Endothelial cell (in vitro differentiated cells): ENCODE data around the gene SIGLECL1. TPM values are rescaled to one million over a fixed set of nuclear protein-coding genes. Genes with fewer than 3 reads are reported as not detected.
A peak's percentile ranks its signal among the peaks of the same experiment; 100 is the strongest.
"Not testable (repeated sequence)": the region's sequence is repeated elsewhere in the genome, so short reads cannot be mapped to it uniquely, and the experiment has no call there.

Experiments used
- DNase-seq: peaks from one replicate; pipeline ENCODE4 v3.0.0; 2021; ENCODE audit warnings: low spot score
- H3K27ac Mint-ChIP-seq: one replicate; pipeline ENCODE4 v1.8.0; 2021; ENCODE audit warnings: mixed read lengths, inconsistent platforms; ENCODE audit not compliant: unreplicated experiment
- H3K27me3 Mint-ChIP-seq: one replicate; pipeline ENCODE4 v1.8.0; 2021; ENCODE audit warnings: mild to moderate bottlenecking, moderate library complexity, mixed read lengths, inconsistent platforms; ENCODE audit not compliant: unreplicated experiment
- H3K36me3 Mint-ChIP-seq: one replicate; pipeline ENCODE4 v1.8.0; 2021; ENCODE audit warnings: mild to moderate bottlenecking, low read depth, mixed read lengths, inconsistent platforms; ENCODE audit not compliant: unreplicated experiment
- H3K4me1 Mint-ChIP-seq: one replicate; pipeline ENCODE4 v1.8.0; 2021; ENCODE audit warnings: mild to moderate bottlenecking, mixed read lengths, inconsistent platforms; ENCODE audit not compliant: unreplicated experiment
- H3K4me3 Mint-ChIP-seq: one replicate; pipeline ENCODE4 v1.8.0; 2021; ENCODE audit warnings: mild to moderate bottlenecking, mixed read lengths, inconsistent platforms; ENCODE audit not compliant: unreplicated experiment
- H3K9me3 Mint-ChIP-seq: one replicate; pipeline ENCODE4 v1.8.0; 2021; ENCODE audit warnings: mixed read lengths, inconsistent platforms; ENCODE audit not compliant: unreplicated experiment
- total RNA-seq: library from RNA; stranded (reverse); fragmentation: NEBNext Ultra II Directional; extraction: Animal tissue kit (Norgen Biotek cat#: 25700); gene quantifications from one replicate; pipeline ENCODE4 v1.2.1, GENCODE V29; 2021; ENCODE audit not compliant: unreplicated experiment
- TF ChIP-seq, protein P1 (sequence below): fragments of 200-600 bp; sonication (generic); IDR thresholded peaks from one replicate; pipeline ENCODE4 v1.5.0; 2021; ENCODE audit warnings: antibody characterized with exemption; ENCODE audit not compliant: unreplicated experiment

Gene SIGLECL1
- total RNA-seq, 1 donor from 2014 or later = 2.8 TPM

- TF ChIP-seq, protein P1, sequence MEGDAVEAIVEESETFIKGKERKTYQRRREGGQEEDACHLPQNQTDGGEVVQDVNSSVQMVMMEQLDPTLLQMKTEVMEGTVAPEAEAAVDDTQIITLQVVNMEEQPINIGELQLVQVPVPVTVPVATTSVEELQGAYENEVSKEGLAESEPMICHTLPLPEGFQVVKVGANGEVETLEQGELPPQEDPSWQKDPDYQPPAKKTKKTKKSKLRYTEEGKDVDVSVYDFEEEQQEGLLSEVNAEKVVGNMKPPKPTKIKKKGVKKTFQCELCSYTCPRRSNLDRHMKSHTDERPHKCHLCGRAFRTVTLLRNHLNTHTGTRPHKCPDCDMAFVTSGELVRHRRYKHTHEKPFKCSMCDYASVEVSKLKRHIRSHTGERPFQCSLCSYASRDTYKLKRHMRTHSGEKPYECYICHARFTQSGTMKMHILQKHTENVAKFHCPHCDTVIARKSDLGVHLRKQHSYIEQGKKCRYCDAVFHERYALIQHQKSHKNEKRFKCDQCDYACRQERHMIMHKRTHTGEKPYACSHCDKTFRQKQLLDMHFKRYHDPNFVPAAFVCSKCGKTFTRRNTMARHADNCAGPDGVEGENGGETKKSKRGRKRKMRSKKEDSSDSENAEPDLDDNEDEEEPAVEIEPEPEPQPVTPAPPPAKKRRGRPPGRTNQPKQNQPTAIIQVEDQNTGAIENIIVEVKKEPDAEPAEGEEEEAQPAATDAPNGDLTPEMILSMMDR = no peak
- no peak for DNase-seq
- H3K27ac Mint-ChIP-seq = no peak overlapping the region
- peaks cover 22% of the 10 kb centered on the region for H3K4me1 Mint-ChIP-seq
- H3K9me3 Mint-ChIP-seq = peaks cover 6% of the 10 kb centered on the region
- peaks cover under 1% of the 10 kb centered on the region for H3K36me3 Mint-ChIP-seq
- peaks cover 10% of the 10 kb centered on the region for H3K27me3 Mint-ChIP-seq
- H3K4me3 Mint-ChIP-seq = no peak overlapping the region
These were observed 40.6 kb upstream of the SIGLECL1 start for GRCh38 chr19:51210191-51210784.

DNA sequence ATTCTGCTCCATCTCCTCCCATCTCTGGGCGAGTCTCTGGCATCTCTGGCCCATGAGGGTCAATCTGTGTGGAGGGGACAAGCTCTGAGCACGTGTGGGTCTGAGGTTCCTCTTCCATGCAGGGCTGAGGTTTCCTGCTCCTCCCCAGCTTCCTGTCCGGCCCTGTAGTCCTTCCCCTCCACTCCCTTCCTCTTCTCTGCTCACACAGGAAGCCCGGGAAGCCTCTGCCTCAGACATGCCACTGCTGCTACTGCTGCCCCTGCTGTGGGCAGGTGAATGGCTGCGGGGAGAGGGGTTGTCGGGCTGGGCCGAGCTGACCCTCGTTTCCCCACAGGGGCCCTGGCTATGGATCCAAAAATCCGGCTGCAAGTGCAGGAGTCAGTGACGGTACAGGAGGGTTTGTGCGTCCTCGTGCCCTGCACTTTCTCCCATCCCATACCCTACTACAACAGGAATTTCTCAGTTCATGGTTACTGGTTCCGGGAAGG lies 40.0 kb upstream of the SIGLECL1 start:
- peak overlapping the region; percentile 82 for H3K27ac Mint-ChIP-seq
- not testable (repeated sequence) for H3K27me3 Mint-ChIP-seq, H3K36me3 Mint-ChIP-seq, DNase-seq, H3K9me3 Mint-ChIP-seq, H3K4me3 Mint-ChIP-seq
- H3K4me1 Mint-ChIP-seq = peaks cover 25% of the 10 kb centered on the region

DNA sequence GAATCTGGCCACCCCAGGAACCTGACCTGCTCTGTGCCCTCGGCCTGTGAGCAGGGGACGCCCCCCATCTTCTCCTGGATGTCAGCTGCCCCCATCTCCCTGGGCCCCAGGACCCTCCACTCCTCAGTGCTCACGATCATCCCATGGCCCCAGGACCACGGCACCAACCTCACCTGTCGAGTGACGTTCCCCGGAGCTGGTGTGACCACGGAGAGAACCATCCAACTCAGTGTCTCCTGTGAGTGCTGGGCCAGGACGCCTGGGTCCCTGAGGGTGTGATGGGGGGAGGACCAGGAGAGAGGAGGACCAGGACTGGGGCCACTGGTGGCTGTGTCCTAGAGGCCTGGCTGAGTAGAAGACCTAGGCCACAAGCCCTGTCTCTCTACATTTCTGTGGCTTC lies 39.0 kb upstream of the SIGLECL1 start:
- Mint-ChIP-seq H3K4me3 (no peak overlapping the region), H3K36me3 (peaks cover 13% of the 10 kb centered on the region), H3K9me3 (peaks cover 12% of the 10 kb centered on the region)

GRCh38 chr19:51219307-51219706 lies 31.6 kb upstream of the SIGLECL1 start:
- TF ChIP-seq, protein P1 = no peak
- H3K4me3 Mint-ChIP-seq = no peak overlapping the region
- no peak for DNase-seq
- H3K9me3 Mint-ChIP-seq = peaks cover 6% of the 10 kb centered on the region
- H3K27me3 Mint-ChIP-seq = no peaks in the 10 kb centered on the region
- H3K4me1 Mint-ChIP-seq = peaks cover 11% of the 10 kb centered on the region
- H3K27ac Mint-ChIP-seq = no peak overlapping the region
- H3K36me3 Mint-ChIP-seq = peaks cover 23% of the 10 kb centered on the region

More for the DNA sequence above, 39.0 kb upstream of the SIGLECL1 start:
- no peak overlapping the region for H3K27ac Mint-ChIP-seq
- TF ChIP-seq, protein P1 = no peak
- peaks cover 10% of the 10 kb centered on the region for H3K27me3 Mint-ChIP-seq
- no peak for DNase-seq
- H3K4me1 Mint-ChIP-seq = peaks cover 25% of the 10 kb centered on the region

DNA sequence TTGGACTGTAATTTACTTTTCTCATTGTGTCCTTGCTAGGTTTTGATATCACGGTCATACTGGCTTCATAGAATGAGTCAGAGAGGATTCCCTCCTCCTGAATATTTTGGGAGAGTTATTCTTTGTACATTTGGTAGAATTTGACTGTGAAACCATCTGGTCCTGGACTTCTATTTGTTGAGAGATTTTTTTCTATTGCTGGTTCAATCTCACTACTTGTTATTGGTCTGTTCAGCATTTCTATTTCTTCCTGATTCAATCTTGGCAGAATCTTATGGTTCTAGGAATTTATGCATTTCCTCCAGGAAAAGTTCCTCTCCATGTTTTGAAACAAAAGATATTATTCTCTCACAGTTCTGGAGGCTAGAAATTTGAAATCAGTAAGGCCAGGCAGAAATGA lies 30.9 kb upstream of the SIGLECL1 start:
- Mint-ChIP-seq H3K4me1 (peaks cover 16% of the 10 kb centered on the region), H3K27ac (no peak overlapping the region), H3K27me3 (peaks cover 2% of the 10 kb centered on the region), H3K9me3 (peaks cover 6% of the 10 kb centered on the region), H3K36me3 (peaks cover 23% of the 10 kb centered on the region), H3K4me3 (no peak overlapping the region)
- no peak for DNase-seq
- TF ChIP-seq, protein P1 = no peak
